ENCODE measurements around the gene CACNA1A.

Gene CACNA1A

GRCh38 chr19:13417054-13417453 is 89.2 kb downstream of the CACNA1A start:
- DNase-seq, result no peak
- no peaks in the 10 kb centered on the region for H3K4me1 ChIP-seq (ENCODE audit: low read length)
- H3K27ac ChIP-seq (ENCODE audit: low read length), result no peak overlapping the region
- H3K79me2 ChIP-seq (ENCODE audit: low read length), result no peaks in the 10 kb centered on the region
- H3K9ac ChIP-seq (ENCODE audit: low read length), result no peak overlapping the region
- TF ChIP-seq EZH2 (optimal IDR thresholded peaks at IDR 0.05; ENCODE audit: low read depth, low read length), result no peak
- TF ChIP-seq EZH2phosphoT487 (IDR thresholded peaks at IDR 0.05; ENCODE audit: low read length), result no peak
- TF ChIP-seq CTCF (IDR thresholded peaks at IDR 0.05; ENCODE audit: low read length), result no peak
- no peaks in the 10 kb centered on the region for H3K9me3 ChIP-seq (replicated peaks; ENCODE audit: insufficient read depth, low read length)
- no peaks in the 10 kb centered on the region for H4K20me1 ChIP-seq (ENCODE audit: insufficient read depth, low read length)
- H3F3A ChIP-seq (ENCODE audit: insufficient read depth, low read length), result no peaks in the 10 kb centered on the region
- H3K27me3 ChIP-seq (replicated peaks; ENCODE audit: insufficient read depth, low read length), result peaks cover 59% of the 10 kb centered on the region
- no peaks in the 10 kb centered on the region for H3K36me3 ChIP-seq (replicated peaks; ENCODE audit: insufficient read depth, low read length)
- no peak overlapping the region for H3K4me3 ChIP-seq (ENCODE audit: low read length)
- H3K9me2 ChIP-seq (replicated peaks; ENCODE audit: insufficient read depth, low read length), result no peaks in the 10 kb centered on the region
- H3K4me2 ChIP-seq (ENCODE audit: low read depth, low read length), result no peak overlapping the region
- no peak overlapping the region for H2AFZ ChIP-seq (ENCODE audit: low read length)

GRCh38 chr19:13411899-13412298 is 94.4 kb downstream of the CACNA1A start:
- no peak overlapping the region for H3K9ac ChIP-seq (ENCODE audit: low read length)
- H3K9me3 ChIP-seq (replicated peaks; ENCODE audit: insufficient read depth, low read length), result no peaks in the 10 kb centered on the region
- H3K36me3 ChIP-seq (replicated peaks; ENCODE audit: insufficient read depth, low read length), result no peaks in the 10 kb centered on the region
- no peak overlapping the region for H3K4me3 ChIP-seq (ENCODE audit: low read length)
- no peaks in the 10 kb centered on the region for H3K9me2 ChIP-seq (replicated peaks; ENCODE audit: insufficient read depth, low read length)
- no peak overlapping the region for H3K27ac ChIP-seq (ENCODE audit: low read length)
- H3K79me2 ChIP-seq (ENCODE audit: low read length), result no peaks in the 10 kb centered on the region
- no peak for DNase-seq
- no peaks in the 10 kb centered on the region for H4K20me1 ChIP-seq (ENCODE audit: insufficient read depth, low read length)
- H2AFZ ChIP-seq (ENCODE audit: low read length), result no peak overlapping the region
- TF ChIP-seq EZH2phosphoT487 (IDR thresholded peaks at IDR 0.05; ENCODE audit: low read length) (no peak), CTCF (IDR thresholded peaks at IDR 0.05; ENCODE audit: low read length) (no peak), EZH2 (optimal IDR thresholded peaks at IDR 0.05; ENCODE audit: low read depth, low read length) (no peak)
- H3K27me3 ChIP-seq (replicated peaks; ENCODE audit: insufficient read depth, low read length), result peaks cover 55% of the 10 kb centered on the region
- no peaks in the 10 kb centered on the region for H3F3A ChIP-seq (ENCODE audit: insufficient read depth, low read length)
- no peaks in the 10 kb centered on the region for H3K4me1 ChIP-seq (ENCODE audit: low read length)
- H3K4me2 ChIP-seq (ENCODE audit: low read depth, low read length), result no peak overlapping the region

- no peaks in the 10 kb centered on the region for H3K36me3 ChIP-seq (replicated peaks; ENCODE audit: insufficient read depth, low read length)
- H3K9me2 ChIP-seq (replicated peaks; ENCODE audit: insufficient read depth, low read length), result no peaks in the 10 kb centered on the region
- H3K9me3 ChIP-seq (replicated peaks; ENCODE audit: insufficient read depth, low read length), result no peaks in the 10 kb centered on the region
- TF ChIP-seq EZH2 (optimal IDR thresholded peaks at IDR 0.05; ENCODE audit: low read depth, low read length), result no peak
- no peak for TF ChIP-seq CTCF (IDR thresholded peaks at IDR 0.05; ENCODE audit: low read length)
- TF ChIP-seq EZH2phosphoT487 (IDR thresholded peaks at IDR 0.05; ENCODE audit: low read length), result no peak
- H3K4me3 ChIP-seq (ENCODE audit: low read length), result no peak overlapping the region
- no peak overlapping the region for H2AFZ ChIP-seq (ENCODE audit: low read length)
- no peak for DNase-seq
- H3K27me3 ChIP-seq (replicated peaks; ENCODE audit: insufficient read depth, low read length), result peaks cover 53% of the 10 kb centered on the region
- no peaks in the 10 kb centered on the region for H4K20me1 ChIP-seq (ENCODE audit: insufficient read depth, low read length)
- H3K4me2 ChIP-seq (ENCODE audit: low read depth, low read length), result no peak overlapping the region
- no peaks in the 10 kb centered on the region for H3K79me2 ChIP-seq (ENCODE audit: low read length)
- H3K9ac ChIP-seq (ENCODE audit: low read length), result no peak overlapping the region
- H3K4me1 ChIP-seq (ENCODE audit: low read length), result no peaks in the 10 kb centered on the region
- H3K27ac ChIP-seq (ENCODE audit: low read length), result no peak overlapping the region
- H3F3A ChIP-seq (ENCODE audit: insufficient read depth, low read length), result no peaks in the 10 kb centered on the region
These were observed 95.3 kb downstream of the CACNA1A start for GRCh38 chr19:13410946-13411345.

Measured in MM.1S (cell line).